ENCODE data around the gene MACF1.

MACF1 gene

GRCh38 chr1:39266269-39266668, 61.8 kb downstream of the MACF1 start:
- DNase-seq = no peak

- no peak for DNase-seq
Observed at GRCh38 chr1:39266792-39267191, 62.3 kb downstream of the MACF1 start.

GRCh38 chr1:39268112-39268581, 63.7 kb downstream of the MACF1 start:
- DNase-seq = peak; percentile 71

- no peak for DNase-seq
Observed at GRCh38 chr1:39268906-39269305, 64.4 kb downstream of the MACF1 start.

- DNase-seq = no peak
Observed at GRCh38 chr1:39269349-39269748, 64.9 kb downstream of the MACF1 start.

- DNase-seq = no peak
Observed at GRCh38 chr1:39269791-39270342, 65.4 kb downstream of the MACF1 start.

GRCh38 chr1:39270368-39270767, 65.9 kb downstream of the MACF1 start:
- no peak for DNase-seq

- no peak for DNase-seq
Observed at GRCh38 chr1:39272027-39272797, 67.7 kb downstream of the MACF1 start.

GRCh38 chr1:39272798-39273469, 68.4 kb downstream of the MACF1 start:
- DNase-seq = no peak

GRCh38 chr1:39275836-39276507, 71.5 kb downstream of the MACF1 start:
- DNase-seq = peak; percentile 31

GRCh38 chr1:39277879-39278278, 73.4 kb downstream of the MACF1 start:
- no peak for DNase-seq

- no peak for DNase-seq
Observed at GRCh38 chr1:39282537-39283216, 78.2 kb downstream of the MACF1 start.

GRCh38 chr1:39283858-39284257, 79.4 kb downstream of the MACF1 start:
- DNase-seq = no peak

- no peak for DNase-seq
Observed at GRCh38 chr1:39287541-39287940, 83.0 kb downstream of the MACF1 start.

- DNase-seq = no peak
Observed at GRCh38 chr1:39288735-39289465, 84.4 kb downstream of the MACF1 start.

GRCh38 chr1:39292401-39292800, 87.9 kb downstream of the MACF1 start:
- no peak for DNase-seq

GRCh38 chr1:39293375-39294070, 89.0 kb downstream of the MACF1 start:
- DNase-seq = no peak

- DNase-seq = no peak
Observed at GRCh38 chr1:39294531-39294930, 90.0 kb downstream of the MACF1 start.

- DNase-seq = peak; percentile 47
Observed at GRCh38 chr1:39295901-39296300, 91.4 kb downstream of the MACF1 start.

GRCh38 chr1:39297551-39297950, 93.1 kb downstream of the MACF1 start:
- no peak for DNase-seq

GRCh38 chr1:39301606-39302005, 97.1 kb downstream of the MACF1 start:
- DNase-seq = no peak

- DNase-seq = no peak
Observed at GRCh38 chr1:39305555-39305954, 101.1 kb downstream of the MACF1 start.
